ENCODE measurements around the gene PEG3.

Gene PEG3

DNA sequence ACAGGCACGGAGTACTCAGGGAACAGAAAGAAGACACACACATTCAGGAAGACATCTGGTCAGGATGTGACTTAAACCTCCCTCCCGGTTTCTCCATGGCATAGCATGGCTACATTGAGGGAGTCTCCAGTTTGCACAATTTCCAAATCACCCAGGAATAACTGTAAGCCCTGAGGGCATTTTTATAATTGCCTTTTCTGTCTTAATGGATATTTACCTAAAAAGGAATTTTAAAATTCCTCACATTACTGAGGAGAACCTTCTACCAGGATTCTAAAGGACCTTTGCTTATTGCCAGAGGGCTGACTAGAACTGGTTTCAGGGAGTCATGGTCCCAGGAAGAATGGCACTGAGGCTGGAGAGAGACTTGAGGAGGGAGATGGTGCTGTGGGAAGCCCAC lies 21.4 kb downstream of the PEG3 start:
- H3K27me3 ChIP-seq (ENCODE audit: low read length), result no peaks in the 10 kb centered on the region
- no peaks in the 10 kb centered on the region for H3K9me3 ChIP-seq (ENCODE audit: insufficient read depth, low read length)
- H3K79me2 ChIP-seq (ENCODE audit: insufficient read depth, low read length), result no peaks in the 10 kb centered on the region
- H3K27ac ChIP-seq (ENCODE audit: low read depth, low read length), result no peak overlapping the region
- no peaks in the 10 kb centered on the region for H4K20me1 ChIP-seq (ENCODE audit: low read depth, low read length)
- no peak overlapping the region for H3K4me2 ChIP-seq (ENCODE audit: low read depth, low read length, poor library complexity, severe bottlenecking)
- TF ChIP-seq CTCF (IDR thresholded peaks at IDR 0.05; ENCODE audit: insufficient read depth, low read length, poor library complexity, severe bottlenecking) (no peak), EZH2phosphoT487 (conservative IDR thresholded peaks at IDR 0.05; ENCODE audit: low read length) (no peak)
- no peak overlapping the region for H3K9ac ChIP-seq (ENCODE audit: low read length)
- H3K9me2 ChIP-seq (replicated peaks; ENCODE audit: insufficient read depth, low read length), result no peaks in the 10 kb centered on the region
- H3K4me3 ChIP-seq (ENCODE audit: insufficient read depth, low read length, poor library complexity, severe bottlenecking), result no peak overlapping the region
- H3F3A ChIP-seq (ENCODE audit: insufficient read depth), result no peaks in the 10 kb centered on the region
- H3K36me3 ChIP-seq (ENCODE audit: low read length), result no peaks in the 10 kb centered on the region
- H2AFZ ChIP-seq (ENCODE audit: low read depth, low read length, severe bottlenecking), result no peak overlapping the region

DNA sequence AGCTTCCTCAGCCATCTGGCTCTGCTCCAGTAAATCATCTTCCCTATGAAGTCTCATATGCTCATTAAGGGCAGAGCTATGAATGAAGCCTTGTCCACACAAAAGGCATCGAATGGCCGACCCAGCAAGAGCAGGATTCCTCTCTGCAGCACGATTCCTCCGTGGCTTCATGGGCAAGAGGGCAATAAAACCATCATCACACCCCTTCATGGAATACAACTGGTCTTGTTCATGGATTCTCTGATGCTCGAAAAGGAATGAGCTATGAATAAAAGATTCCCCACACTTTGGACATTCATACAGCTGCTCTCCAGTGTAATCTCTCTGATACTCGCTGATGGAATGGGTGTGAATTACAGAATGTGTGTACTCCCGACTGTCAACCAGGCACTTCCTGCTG lies 25.9 kb downstream of the PEG3 start:
- H4K20me1 ChIP-seq (ENCODE audit: low read depth, low read length), result no peaks in the 10 kb centered on the region
- H2AFZ ChIP-seq (ENCODE audit: low read depth, low read length, severe bottlenecking), result no peak overlapping the region
- no peak overlapping the region for H3K9ac ChIP-seq (ENCODE audit: low read length)
- no peaks in the 10 kb centered on the region for H3K36me3 ChIP-seq (ENCODE audit: low read length)
- H3K4me2 ChIP-seq (ENCODE audit: low read depth, low read length, poor library complexity, severe bottlenecking), result no peak overlapping the region
- no peak for TF ChIP-seq CTCF (IDR thresholded peaks at IDR 0.05; ENCODE audit: insufficient read depth, low read length, poor library complexity, severe bottlenecking)
- H3K4me3 ChIP-seq (ENCODE audit: insufficient read depth, low read length, poor library complexity, severe bottlenecking), result no peak overlapping the region
- no peak overlapping the region for H3K27ac ChIP-seq (ENCODE audit: low read depth, low read length)
- no peaks in the 10 kb centered on the region for H3F3A ChIP-seq (ENCODE audit: insufficient read depth)
- no peaks in the 10 kb centered on the region for H3K79me2 ChIP-seq (ENCODE audit: insufficient read depth, low read length)
- no peaks in the 10 kb centered on the region for H3K9me3 ChIP-seq (ENCODE audit: insufficient read depth, low read length)
- no peaks in the 10 kb centered on the region for H3K27me3 ChIP-seq (ENCODE audit: low read length)
- no peaks in the 10 kb centered on the region for H3K9me2 ChIP-seq (replicated peaks; ENCODE audit: insufficient read depth, low read length)

GRCh38 chr19:56813531-56813930 lies 27.0 kb downstream of the PEG3 start:
- no peaks in the 10 kb centered on the region for H4K20me1 ChIP-seq (ENCODE audit: low read depth, low read length)
- H3F3A ChIP-seq (ENCODE audit: insufficient read depth), result no peaks in the 10 kb centered on the region
- H3K36me3 ChIP-seq (ENCODE audit: low read length), result no peaks in the 10 kb centered on the region
- no peak overlapping the region for H2AFZ ChIP-seq (ENCODE audit: low read depth, low read length, severe bottlenecking)
- no peak overlapping the region for H3K4me3 ChIP-seq (ENCODE audit: insufficient read depth, low read length, poor library complexity, severe bottlenecking)
- H3K79me2 ChIP-seq (ENCODE audit: insufficient read depth, low read length), result no peaks in the 10 kb centered on the region
- H3K9me2 ChIP-seq (replicated peaks; ENCODE audit: insufficient read depth, low read length), result no peaks in the 10 kb centered on the region
- TF ChIP-seq EZH2phosphoT487 (conservative IDR thresholded peaks at IDR 0.05; ENCODE audit: low read length), result no peak
- TF ChIP-seq CTCF (IDR thresholded peaks at IDR 0.05; ENCODE audit: insufficient read depth, low read length, poor library complexity, severe bottlenecking), result no peak
- no peak overlapping the region for H3K27ac ChIP-seq (ENCODE audit: low read depth, low read length)
- H3K4me2 ChIP-seq (ENCODE audit: low read depth, low read length, poor library complexity, severe bottlenecking), result no peak overlapping the region
- H3K9ac ChIP-seq (ENCODE audit: low read length), result no peak overlapping the region
- H3K27me3 ChIP-seq (ENCODE audit: low read length), result no peaks in the 10 kb centered on the region
- no peaks in the 10 kb centered on the region for H3K9me3 ChIP-seq (ENCODE audit: insufficient read depth, low read length)

- H3K27me3 ChIP-seq (ENCODE audit: low read length), result no peaks in the 10 kb centered on the region
- no peak for TF ChIP-seq EZH2phosphoT487 (conservative IDR thresholded peaks at IDR 0.05; ENCODE audit: low read length)
- no peak for TF ChIP-seq CTCF (IDR thresholded peaks at IDR 0.05; ENCODE audit: insufficient read depth, low read length, poor library complexity, severe bottlenecking)
- no peak overlapping the region for H2AFZ ChIP-seq (ENCODE audit: low read depth, low read length, severe bottlenecking)
- no peaks in the 10 kb centered on the region for H3K9me3 ChIP-seq (ENCODE audit: insufficient read depth, low read length)
- no peak overlapping the region for H3K4me2 ChIP-seq (ENCODE audit: low read depth, low read length, poor library complexity, severe bottlenecking)
- H3K79me2 ChIP-seq (ENCODE audit: insufficient read depth, low read length), result no peaks in the 10 kb centered on the region
- H3K36me3 ChIP-seq (ENCODE audit: low read length), result no peaks in the 10 kb centered on the region
- H3K9me2 ChIP-seq (replicated peaks; ENCODE audit: insufficient read depth, low read length), result no peaks in the 10 kb centered on the region
- H3F3A ChIP-seq (ENCODE audit: insufficient read depth), result no peaks in the 10 kb centered on the region
- H4K20me1 ChIP-seq (ENCODE audit: low read depth, low read length), result no peaks in the 10 kb centered on the region
- no peak overlapping the region for H3K4me3 ChIP-seq (ENCODE audit: insufficient read depth, low read length, poor library complexity, severe bottlenecking)
- no peak overlapping the region for H3K27ac ChIP-seq (ENCODE audit: low read depth, low read length)
- no peak overlapping the region for H3K9ac ChIP-seq (ENCODE audit: low read length)
Observed at GRCh38 chr19:56811480-56811879, 29.0 kb downstream of the PEG3 start.

Measured in SU-DHL-6 (cell line).